DOHH2 (cell line): ENCODE measurements around the gene LORICRIN.

Experiments used
- H3F3A ChIP-seq: fragments of 200-600 bp; sonication (generic), shearing (Covaris generic); 2 replicates; pipeline ENCODE4 v1.6.0; 2016; ENCODE audit warnings: antibody characterized with exemption, mild to moderate bottlenecking; ENCODE audit not compliant: control insufficient read depth, insufficient read depth
- H3K27ac ChIP-seq: fragments of 200-600 bp; sonication (generic); 2 replicates; pipeline ENCODE4 v1.5.1; 2014; ENCODE audit warnings: low read depth, mild to moderate bottlenecking, low read length, moderate library complexity
- H3K27me3 ChIP-seq: fragments of 200-600 bp; sonication (generic); 2 replicates; pipeline ENCODE4 v1.6.1; 2014; ENCODE audit warnings: mild to moderate bottlenecking, low read length, mixed read lengths; ENCODE audit not compliant: control insufficient read depth
- H3K36me3 ChIP-seq: fragments of 200-600 bp; sonication (generic); 2 replicates; pipeline ENCODE4 v1.6.1; 2014; ENCODE audit warnings: mild to moderate bottlenecking, low read length, moderate library complexity, mixed read lengths; ENCODE audit not compliant: control insufficient read depth
- H3K4me1 ChIP-seq: fragments of 200-600 bp; sonication (generic); 2 replicates; pipeline ENCODE4 v1.6.1; 2014; ENCODE audit warnings: mild to moderate bottlenecking, low read length, mixed read lengths; ENCODE audit not compliant: control insufficient read depth
- H3K4me2 ChIP-seq: fragments of 200-600 bp; sonication (generic); 2 replicates; pipeline ENCODE4 v1.6.0; 2014; ENCODE audit warnings: mild to moderate bottlenecking, low read length, moderate library complexity
- H3K4me3 ChIP-seq: fragments of 200-600 bp; sonication (generic); 2 replicates; pipeline ENCODE4 v1.5.1; 2014; ENCODE audit warnings: mild to moderate bottlenecking, low read length, mixed read lengths
- H3K79me2 ChIP-seq: fragments of 200-600 bp; sonication (generic); 2 replicates; pipeline ENCODE4 v1.6.1; 2014; ENCODE audit warnings: mild to moderate bottlenecking, low read length, mixed read lengths; ENCODE audit not compliant: control insufficient read depth
- H3K9me2 ChIP-seq: fragments of 200-600 bp; sonication (generic); replicated peaks from 2 replicates; pipeline ENCODE4 v1.6.1; 2014; ENCODE audit warnings: mild to moderate bottlenecking, low read length, mixed read lengths; ENCODE audit not compliant: control insufficient read depth
- H3K9me3 ChIP-seq: fragments of 200-600 bp; sonication (generic); 2 replicates; pipeline ENCODE4 v1.6.1; 2014; ENCODE audit warnings: antibody characterized with exemption, low read length, mixed read lengths; ENCODE audit not compliant: control insufficient read depth, insufficient read depth
- H4K20me1 ChIP-seq: fragments of 200-600 bp; sonication (generic); 2 replicates; pipeline ENCODE4 v1.6.0; 2014; ENCODE audit warnings: low read depth, mild to moderate bottlenecking, antibody characterized with exemption, low read length, moderate library complexity; ENCODE audit not compliant: control insufficient read depth, insufficient read depth
- EZH2phosphoT487 ChIP-seq: fragments of 200-600 bp; sonication (generic); IDR thresholded peaks from 2 replicates; pipeline ENCODE4 v1.6.1; 2017; ENCODE audit warnings: borderline replicate concordance, mild to moderate bottlenecking, antibody characterized with exemption, low read length, moderate library complexity, mixed read lengths
- TF ChIP-seq, protein P1 (sequence below): fragments of 200-600 bp; sonication (generic); IDR thresholded peaks from one replicate; pipeline ENCODE4 v1.5.1; 2014; ENCODE audit warnings: antibody characterized with exemption, mild to moderate bottlenecking, low read depth, low read length; ENCODE audit not compliant: poor library complexity, severe bottlenecking

LORICRIN gene

DNA sequence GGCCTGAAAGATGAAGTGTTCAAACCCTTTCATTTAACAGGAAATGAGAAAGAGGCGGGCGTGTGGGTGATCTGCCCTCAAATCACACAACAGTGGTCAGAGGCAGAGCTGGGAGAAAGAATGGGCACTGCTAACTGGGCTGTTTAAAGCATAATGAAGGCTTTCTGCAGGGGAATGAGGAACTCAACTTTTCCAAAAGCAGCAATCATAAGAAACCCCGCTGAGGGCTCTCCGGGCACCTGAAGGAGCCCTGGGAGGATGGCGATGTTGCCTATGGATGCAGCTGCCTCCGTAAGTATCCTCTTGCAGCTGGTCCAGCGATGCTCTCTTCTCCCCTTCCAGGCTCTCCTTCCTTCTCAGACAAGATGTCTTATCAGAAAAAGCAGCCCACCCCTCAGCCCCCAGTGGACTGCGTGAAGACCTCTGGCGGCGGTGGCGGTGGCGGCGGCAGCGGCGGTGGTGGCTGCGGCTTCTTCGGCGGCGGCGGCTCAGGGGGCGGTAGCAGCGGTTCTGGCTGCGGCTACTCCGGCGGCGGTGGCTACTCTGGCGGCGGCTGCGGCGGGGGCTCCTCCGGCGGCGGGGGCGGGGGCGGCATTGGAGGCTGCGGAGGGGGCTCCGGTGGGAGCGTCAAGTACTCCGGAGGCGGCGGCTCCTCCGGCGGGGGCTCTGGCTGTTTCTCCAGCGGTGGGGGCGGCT, 1.2 kb downstream of the LORICRIN start:
- Histone ChIP-seq H3K79me2 (no peaks in the 10 kb centered on the region), H3K27me3 (peaks cover 45% of the 10 kb centered on the region), H3K9me3 (no peaks in the 10 kb centered on the region), H4K20me1 (no peaks in the 10 kb centered on the region), H3K4me2 (no peak overlapping the region), H3K27ac (no peak overlapping the region), H3K4me3 (no peak overlapping the region), H3F3A (no peaks in the 10 kb centered on the region), H3K4me1 (no peaks in the 10 kb centered on the region), H3K36me3 (no peaks in the 10 kb centered on the region), H3K9me2 (no peaks in the 10 kb centered on the region)
- TF ChIP-seq, protein P1, sequence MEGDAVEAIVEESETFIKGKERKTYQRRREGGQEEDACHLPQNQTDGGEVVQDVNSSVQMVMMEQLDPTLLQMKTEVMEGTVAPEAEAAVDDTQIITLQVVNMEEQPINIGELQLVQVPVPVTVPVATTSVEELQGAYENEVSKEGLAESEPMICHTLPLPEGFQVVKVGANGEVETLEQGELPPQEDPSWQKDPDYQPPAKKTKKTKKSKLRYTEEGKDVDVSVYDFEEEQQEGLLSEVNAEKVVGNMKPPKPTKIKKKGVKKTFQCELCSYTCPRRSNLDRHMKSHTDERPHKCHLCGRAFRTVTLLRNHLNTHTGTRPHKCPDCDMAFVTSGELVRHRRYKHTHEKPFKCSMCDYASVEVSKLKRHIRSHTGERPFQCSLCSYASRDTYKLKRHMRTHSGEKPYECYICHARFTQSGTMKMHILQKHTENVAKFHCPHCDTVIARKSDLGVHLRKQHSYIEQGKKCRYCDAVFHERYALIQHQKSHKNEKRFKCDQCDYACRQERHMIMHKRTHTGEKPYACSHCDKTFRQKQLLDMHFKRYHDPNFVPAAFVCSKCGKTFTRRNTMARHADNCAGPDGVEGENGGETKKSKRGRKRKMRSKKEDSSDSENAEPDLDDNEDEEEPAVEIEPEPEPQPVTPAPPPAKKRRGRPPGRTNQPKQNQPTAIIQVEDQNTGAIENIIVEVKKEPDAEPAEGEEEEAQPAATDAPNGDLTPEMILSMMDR = no peak
- no peak for TF ChIP-seq EZH2phosphoT487

DNA sequence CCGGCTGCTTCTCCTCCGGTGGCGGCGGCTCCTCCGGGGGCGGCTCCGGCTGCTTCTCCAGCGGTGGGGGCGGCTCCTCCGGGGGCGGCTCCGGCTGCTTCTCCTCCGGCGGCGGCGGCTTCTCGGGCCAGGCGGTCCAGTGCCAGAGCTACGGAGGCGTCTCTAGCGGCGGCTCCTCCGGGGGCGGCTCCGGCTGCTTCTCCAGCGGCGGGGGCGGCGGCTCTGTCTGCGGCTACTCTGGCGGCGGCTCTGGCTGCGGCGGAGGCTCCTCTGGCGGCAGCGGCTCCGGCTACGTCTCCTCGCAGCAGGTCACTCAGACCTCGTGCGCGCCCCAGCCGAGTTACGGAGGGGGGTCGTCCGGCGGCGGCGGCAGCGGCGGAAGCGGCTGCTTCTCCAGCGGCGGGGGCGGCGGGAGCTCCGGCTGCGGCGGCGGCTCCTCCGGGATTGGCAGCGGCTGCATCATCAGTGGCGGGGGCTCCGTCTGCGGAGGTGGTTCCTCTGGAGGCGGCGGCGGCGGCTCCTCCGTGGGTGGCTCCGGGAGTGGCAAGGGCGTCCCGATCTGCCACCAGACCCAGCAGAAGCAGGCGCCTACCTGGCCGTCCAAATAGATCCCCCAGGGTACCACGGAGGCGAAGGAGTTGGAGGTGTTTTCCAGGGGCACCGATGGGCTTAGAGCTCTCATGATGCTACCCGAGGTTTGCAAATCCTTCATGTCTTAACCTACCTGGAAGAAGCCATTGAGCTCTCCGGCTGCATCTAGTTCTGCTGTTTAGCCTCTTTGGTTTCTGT, 2.0 kb downstream of the LORICRIN start:
- Histone ChIP-seq H3K27me3 (peaks cover 49% of the 10 kb centered on the region), H4K20me1 (no peaks in the 10 kb centered on the region), H3K9me2 (no peaks in the 10 kb centered on the region), H3F3A (no peaks in the 10 kb centered on the region), H3K27ac (no peak overlapping the region), H3K4me2 (peak overlapping the region; percentile 37; the same call in 1 of the 2 replicates), H3K4me3 (no peak overlapping the region), H3K36me3 (no peaks in the 10 kb centered on the region), H3K79me2 (no peaks in the 10 kb centered on the region), H3K9me3 (no peaks in the 10 kb centered on the region), H3K4me1 (no peaks in the 10 kb centered on the region)
- TF ChIP-seq, protein P1 = no peak
- TF ChIP-seq EZH2phosphoT487 = 0 out of 2 replicates have a peak, but pooled peaks have one; percentile 88

DNA sequence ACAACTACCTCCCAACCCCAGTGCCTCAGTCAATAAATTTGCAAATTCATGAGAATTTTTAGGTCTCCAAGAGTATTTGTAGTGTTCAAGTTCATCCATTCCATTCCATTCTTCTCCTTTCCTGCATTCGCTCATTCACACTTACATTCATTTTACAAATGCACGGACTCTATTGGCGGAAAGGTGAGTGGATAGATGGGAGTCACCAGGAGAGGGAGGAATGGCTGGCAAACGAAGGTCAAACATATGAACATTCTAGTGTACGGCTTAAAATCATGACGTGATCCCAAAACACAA, 2.5 kb downstream of the LORICRIN start:
- TF ChIP-seq, protein P1 = no peak
- TF ChIP-seq EZH2phosphoT487 = no peak
- H3K9me3 ChIP-seq = no peaks in the 10 kb centered on the region
- peaks cover 49% of the 10 kb centered on the region for H3K27me3 ChIP-seq
- no peaks in the 10 kb centered on the region for H3K79me2 ChIP-seq
- H3F3A ChIP-seq = no peaks in the 10 kb centered on the region
- no peak overlapping the region for H3K4me3 ChIP-seq
- H3K9me2 ChIP-seq = no peaks in the 10 kb centered on the region
- no peaks in the 10 kb centered on the region for H3K36me3 ChIP-seq
- H3K4me2 ChIP-seq = peak overlapping the region; percentile 37; the same call in 1 of the 2 replicates
- no peak overlapping the region for H3K27ac ChIP-seq
- no peaks in the 10 kb centered on the region for H4K20me1 ChIP-seq
- H3K4me1 ChIP-seq = no peaks in the 10 kb centered on the region
